Measurements from ENCODE around the gene VWA8. TPM values are rescaled to one million over a fixed set of nuclear protein-coding genes. Genes with fewer than 3 reads are reported as not detected.

Gene VWA8
- total and polyA plus RNA-seq, 2 of the 8 experiments (the other 6 are each of a cell fraction or from before 2014, with no cell fraction given) = 5.9 to 19.6 TPM

DNA sequence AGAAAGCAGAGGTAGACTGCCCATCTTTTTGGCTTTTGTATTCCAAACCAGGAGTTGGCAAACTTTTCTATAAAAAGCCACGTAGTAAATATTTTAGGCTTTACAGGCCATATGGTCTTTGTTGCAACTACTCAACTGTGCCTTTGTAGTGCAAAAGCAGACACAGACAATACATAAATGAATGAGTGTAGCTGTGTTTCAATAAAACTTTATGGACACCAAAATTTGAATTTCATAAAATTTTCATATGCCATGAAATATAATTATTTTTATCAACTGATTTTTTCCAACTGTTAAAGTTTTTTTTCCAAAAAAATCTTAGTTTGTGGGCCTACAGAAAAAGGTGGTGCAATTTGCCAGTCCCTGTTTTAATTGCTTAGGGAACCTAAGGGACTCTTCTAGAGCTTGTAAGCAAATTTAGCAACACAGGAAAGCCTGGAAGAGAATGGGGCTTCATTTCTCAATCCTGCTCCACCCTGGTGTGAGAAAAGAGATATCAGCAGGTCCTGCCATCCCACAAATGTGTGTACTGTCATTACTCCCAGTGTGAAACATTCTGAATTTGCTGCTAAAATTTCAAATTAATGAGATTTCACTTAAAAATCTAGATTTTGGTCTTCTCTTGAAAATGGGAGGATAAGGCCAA is 309.4 kb downstream of the VWA8 start:
- H3K9ac ChIP-seq (replicated peaks in 1 of 4; ENCODE audit: extremely low read depth in 1 of 4, low read depth in 3 of 4, low read length in 3 of 4) = no peak overlapping the region; a peak in 1 of 7 replicates
- H3K9me3 ChIP-seq (ENCODE audit: insufficient read depth in 2 of 2, low read depth in 1 of 2, low read length in 1 of 2) = peaks cover 0 to 4% of the 10 kb centered on the region in 2 experiments; a peak in 1 of 4 replicates
- H4K8ac ChIP-seq (ENCODE audit: extremely low read depth, insufficient read depth, low read length) = no peak overlapping the region
- ChIA-PET POLR2A (ENCODE audit: partially characterized antibody) (interaction anchor here (0.9 kb wide), 1 partner anchor 8 kb away, joined by 3 read pairs; no protein-coding TSS in a partner anchor), CTCF (ENCODE audit: partially characterized antibody) (interaction anchor here (0.7 to 7.6 kb wide), 19 partner anchors 8 to 459 kb away, joined by 3 to 56 read pairs (median 4); partner anchors contain the start of gene RGCC)
- H3K79me2 ChIP-seq (ENCODE audit: control insufficient read depth in 1 of 2, insufficient read depth in 2 of 2, low read length in 2 of 2) = no peaks in the 10 kb centered on the region
- H2AFZ ChIP-seq (ENCODE audit: low read length) = no peak overlapping the region
- no peak overlapping the region for H3K4me3 ChIP-seq (ENCODE audit: extremely low read depth in 1 of 4, insufficient read depth in 2 of 4, low read depth in 3 of 4, low read length in 4 of 4)
- H4K20me1 ChIP-seq (replicated peaks in 1 of 2; ENCODE audit: control insufficient read depth in 1 of 2, insufficient read depth in 2 of 2, low read length in 2 of 2) = no peaks in the 10 kb centered on the region
- no peak overlapping the region for H3K4me2 ChIP-seq (ENCODE audit: insufficient read depth in 1 of 2, low read depth in 2 of 2, low read length in 2 of 2)
- FAIRE-seq (no peak), DNase-seq (ENCODE audit: low read depth in 1 of 2, low spot score in 2 of 2) (no peak)
- H2BK120ac ChIP-seq (replicated peaks; ENCODE audit: low read depth, low read length) = no peak overlapping the region
- H3K36me3 ChIP-seq (ENCODE audit: control insufficient read depth in 2 of 4, insufficient read depth in 4 of 4, low read length in 3 of 4) = no peaks in the 10 kb centered on the region
- H3K14ac ChIP-seq (ENCODE audit: insufficient read length) = no peak overlapping the region
- H3K79me1 ChIP-seq (ENCODE audit: low read depth, low read length) = 0 out of 2 replicates have a peak, but pooled peaks cover 2% of the 10 kb centered on the region
- H4K91ac ChIP-seq (replicated peaks; ENCODE audit: insufficient read length, low read length) = no peak overlapping the region
- no peak overlapping the region for H2BK12ac ChIP-seq (ENCODE audit: low read depth, low read length)
- H4K5ac ChIP-seq (ENCODE audit: insufficient read length, low read depth, low read length) = no peak overlapping the region
- no peak overlapping the region for H3K4ac ChIP-seq (replicated peaks; ENCODE audit: insufficient read length, low read depth, low read length)
- H3K23me2 ChIP-seq (ENCODE audit: low read depth, low read length) = no peaks in the 10 kb centered on the region
- H3K27me3 ChIP-seq (replicated peaks in 1 of 4; ENCODE audit: control insufficient read depth in 3 of 4, extremely low read depth in 1 of 4, insufficient read depth in 3 of 4, low read length in 3 of 4) = no peaks in the 10 kb centered on the region
- no peak overlapping the region for H3K56ac ChIP-seq (replicated peaks; ENCODE audit: insufficient read length, low read depth, low read length)
- no peak overlapping the region for H2BK15ac ChIP-seq (ENCODE audit: low read length)
- WGBS, 2 experiments (ENCODE audit: extremely low coverage in 1 of 2, insufficient coverage in 1 of 2, insufficient read length in 1 of 2, insufficient replicate concordance in 2 of 2, low coverage in 1 of 2, low lambda C conversion rate in 2 of 2, missing lambda C conversion rate in 1 of 2) = 94% methylated on average over 1 of the region's 1 CpG; no CpG with 5 or more reads in 1 of the 2 experiments
- H3K27ac ChIP-seq (ENCODE audit: low read depth, low read length) = no peak overlapping the region
- no peak overlapping the region for H2BK20ac ChIP-seq (ENCODE audit: low read length)
- no peak overlapping the region for H2BK5ac ChIP-seq (ENCODE audit: low read depth, low read length)
- no peak overlapping the region for H3K18ac ChIP-seq (ENCODE audit: extremely low read depth, low read length)
- no peak overlapping the region for H3K23ac ChIP-seq (ENCODE audit: insufficient read length)
- no peak overlapping the region for H2AK5ac ChIP-seq (ENCODE audit: low read depth, low read length)
- no peaks in the 10 kb centered on the region for H3K4me1 ChIP-seq (replicated peaks in 1 of 4; ENCODE audit: control insufficient read depth in 3 of 4, insufficient read depth in 4 of 4, low read length in 3 of 4)
- TF ChIP-seq JUND (IDR thresholded peaks at IDR 0.05; ENCODE audit: low read length) (no peak), SAP30 (IDR thresholded peaks at IDR 0.05; ENCODE audit: insufficient read depth, insufficient replicate concordance, low read length) (no peak), NRF1 (IDR thresholded peaks at IDR 0.05; ENCODE audit: low read depth, low read length) (no peak), CEBPB (IDR thresholded peaks at IDR 0.05; ENCODE audit: low read depth, low read length) (no peak), ASH2L (IDR thresholded peaks at IDR 0.05; ENCODE audit: low read length) (no peak), TEAD4 (IDR thresholded peaks at IDR 0.05; ENCODE audit: low read depth, low read length) (no peak), TAF1 (IDR thresholded peaks at IDR 0.05; ENCODE audit: low read depth, low read length) (no peak), SIN3A (conservative IDR thresholded peaks at IDR 0.05 in 1 of 2, IDR thresholded peaks at IDR 0.05 in 1 of 2; ENCODE audit: low read depth in 1 of 2, low read length in 2 of 2) (no peak), POU5F1 (IDR thresholded peaks at IDR 0.05; ENCODE audit: low read depth, low read length) (no peak), CHD1 (IDR thresholded peaks at IDR 0.05; ENCODE audit: low read depth, low read length) (no peak), FOSL1 (IDR thresholded peaks at IDR 0.05; ENCODE audit: insufficient read depth, low read depth, low read length) (no peak)
- TF ChIP-seq, protein P1, sequence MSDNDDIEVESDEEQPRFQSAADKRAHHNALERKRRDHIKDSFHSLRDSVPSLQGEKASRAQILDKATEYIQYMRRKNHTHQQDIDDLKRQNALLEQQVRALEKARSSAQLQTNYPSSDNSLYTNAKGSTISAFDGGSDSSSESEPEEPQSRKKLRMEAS (IDR thresholded peaks at IDR 0.05) = no peak
